AG09309 (cell line): ENCODE data around the gene IGF2R.

Experiments used
- DNase-seq: peaks from one replicate; pipeline ENCODE4 v3.0.0-alpha.2; 2010; ENCODE audit warnings: low read depth
- H3K4me3 ChIP-seq: 2 replicates; pipeline ENCODE4 v1.5.1; 2011; ENCODE audit warnings: mild to moderate bottlenecking, low read depth, low read length, moderate library complexity; ENCODE audit not compliant: control insufficient read depth
- TF ChIP-seq, protein P1 (sequence below): IDR thresholded peaks from 2 replicates; pipeline ENCODE4 v1.5.1; 2011; ENCODE audit warnings: mild to moderate bottlenecking, low read depth, low read length, inconsistent platforms; ENCODE audit not compliant: insufficient read depth, control insufficient read depth; ENCODE audit errors: missing control alignments

IGF2R gene

DNA sequence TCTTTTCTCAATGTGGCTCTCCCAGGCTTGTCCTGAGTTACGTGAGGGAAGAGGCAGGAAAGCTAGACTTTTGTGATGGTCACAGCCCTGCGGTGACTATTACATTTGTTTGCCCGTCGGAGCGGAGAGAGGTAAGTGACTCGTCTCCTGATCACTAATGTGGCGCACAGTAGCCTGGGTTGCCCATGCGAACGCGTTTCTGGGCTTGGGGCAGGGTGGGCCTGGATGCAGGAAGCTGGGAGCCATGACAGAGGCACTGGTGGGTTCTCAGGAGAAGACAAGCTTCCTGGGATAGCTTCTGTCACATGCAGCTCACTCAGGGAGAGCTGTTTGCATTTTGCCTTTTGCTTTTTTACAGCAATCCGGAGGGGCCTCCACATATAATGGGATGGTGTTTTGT lies 60.6 kb downstream of the IGF2R start:
- no peak overlapping the region for H3K4me3 ChIP-seq
- no peak for DNase-seq
- TF ChIP-seq, protein P1, sequence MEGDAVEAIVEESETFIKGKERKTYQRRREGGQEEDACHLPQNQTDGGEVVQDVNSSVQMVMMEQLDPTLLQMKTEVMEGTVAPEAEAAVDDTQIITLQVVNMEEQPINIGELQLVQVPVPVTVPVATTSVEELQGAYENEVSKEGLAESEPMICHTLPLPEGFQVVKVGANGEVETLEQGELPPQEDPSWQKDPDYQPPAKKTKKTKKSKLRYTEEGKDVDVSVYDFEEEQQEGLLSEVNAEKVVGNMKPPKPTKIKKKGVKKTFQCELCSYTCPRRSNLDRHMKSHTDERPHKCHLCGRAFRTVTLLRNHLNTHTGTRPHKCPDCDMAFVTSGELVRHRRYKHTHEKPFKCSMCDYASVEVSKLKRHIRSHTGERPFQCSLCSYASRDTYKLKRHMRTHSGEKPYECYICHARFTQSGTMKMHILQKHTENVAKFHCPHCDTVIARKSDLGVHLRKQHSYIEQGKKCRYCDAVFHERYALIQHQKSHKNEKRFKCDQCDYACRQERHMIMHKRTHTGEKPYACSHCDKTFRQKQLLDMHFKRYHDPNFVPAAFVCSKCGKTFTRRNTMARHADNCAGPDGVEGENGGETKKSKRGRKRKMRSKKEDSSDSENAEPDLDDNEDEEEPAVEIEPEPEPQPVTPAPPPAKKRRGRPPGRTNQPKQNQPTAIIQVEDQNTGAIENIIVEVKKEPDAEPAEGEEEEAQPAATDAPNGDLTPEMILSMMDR = no peak

DNA sequence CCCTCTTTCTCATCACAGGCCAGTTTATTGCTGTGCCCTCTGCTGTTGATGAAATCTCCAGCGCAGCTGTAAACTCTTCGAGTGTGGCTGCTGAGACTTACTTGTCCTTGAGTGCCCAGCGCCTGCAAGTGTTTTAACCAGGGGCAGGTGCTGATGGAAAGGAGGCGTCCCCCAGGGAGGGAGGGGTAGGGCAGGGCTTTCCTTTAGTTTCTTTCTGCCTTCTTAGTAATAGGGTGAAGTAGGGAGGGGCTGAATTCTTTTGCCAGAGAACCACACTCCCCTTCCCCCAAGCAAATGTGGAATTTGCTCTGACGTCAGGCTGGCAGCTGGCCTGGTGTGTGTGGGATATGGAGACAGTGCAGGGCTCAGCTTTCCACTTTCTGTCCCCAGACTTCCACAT lies 61.2 kb downstream of the IGF2R start:
- H3K4me3 ChIP-seq = no peak overlapping the region
- TF ChIP-seq, protein P1 = no peak
- DNase-seq = peak; percentile 84

GRCh38 chr6:160031442-160031841 lies 62.6 kb downstream of the IGF2R start:
- TF ChIP-seq, protein P1 = no peak
- no peak overlapping the region for H3K4me3 ChIP-seq
- DNase-seq = no peak

DNA sequence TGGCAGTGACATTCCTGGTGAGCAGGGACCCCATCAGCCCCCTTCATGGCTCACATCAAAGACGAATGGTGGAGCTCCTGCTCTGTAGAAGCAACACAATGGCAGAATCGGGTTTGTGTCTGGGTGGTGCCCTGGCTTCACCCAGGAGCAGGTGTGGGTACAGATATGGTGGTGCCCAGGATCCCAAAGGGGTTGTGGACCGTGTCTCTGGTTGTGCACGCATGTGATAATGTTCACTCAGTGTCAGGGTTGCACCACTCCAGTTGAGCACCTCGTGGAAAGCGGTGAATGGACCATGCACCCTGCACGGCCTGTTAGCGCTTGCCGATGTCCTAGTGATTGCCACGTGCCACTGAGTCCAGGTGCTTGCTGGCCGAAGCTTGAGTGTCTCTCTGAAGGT lies 63.0 kb downstream of the IGF2R start:
- H3K4me3 ChIP-seq = no peak overlapping the region
- TF ChIP-seq, protein P1 = no peak
- DNase-seq = no peak

DNA sequence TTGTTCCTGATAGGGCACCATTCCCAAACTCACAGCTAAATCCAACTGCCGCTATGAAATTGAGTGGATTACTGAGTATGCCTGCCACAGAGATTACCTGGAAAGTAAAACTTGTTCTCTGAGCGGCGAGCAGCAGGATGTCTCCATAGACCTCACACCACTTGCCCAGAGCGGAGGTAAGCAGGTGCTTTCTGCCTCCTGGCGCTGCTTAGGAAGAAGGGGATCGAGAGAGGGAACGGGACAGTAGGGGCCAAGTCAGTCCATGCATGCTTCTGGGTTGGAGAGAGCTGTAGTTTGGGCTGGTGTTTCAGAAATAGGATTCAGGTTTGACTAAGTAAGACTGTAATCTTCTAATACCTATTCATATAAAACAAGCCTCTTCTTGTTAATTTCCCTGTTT lies 63.7 kb downstream of the IGF2R start:
- no peak overlapping the region for H3K4me3 ChIP-seq
- DNase-seq = no peak
- TF ChIP-seq, protein P1 = no peak

- TF ChIP-seq, protein P1 = no peak
- no peak overlapping the region for H3K4me3 ChIP-seq
- DNase-seq = no peak
These were observed 65.4 kb downstream of the IGF2R start for GRCh38 chr6:160034036-160034930.
